SKM-1 treated with dmso at 0.1 percent for 144 hours (cell line): ENCODE measurements around the gene SLC4A2.

Experiments
- DNase-seq: peaks from one replicate; lab custom pipeline; 2025; ENCODE audit not compliant: unreplicated experiment; lab: John Stamatoyannopoulos, UW

The SLC4A2 gene

GRCh38 chr7:151125470-151125845, 66.1 kb downstream of the SLC4A2 start:
- no peak for DNase-seq

DNA sequence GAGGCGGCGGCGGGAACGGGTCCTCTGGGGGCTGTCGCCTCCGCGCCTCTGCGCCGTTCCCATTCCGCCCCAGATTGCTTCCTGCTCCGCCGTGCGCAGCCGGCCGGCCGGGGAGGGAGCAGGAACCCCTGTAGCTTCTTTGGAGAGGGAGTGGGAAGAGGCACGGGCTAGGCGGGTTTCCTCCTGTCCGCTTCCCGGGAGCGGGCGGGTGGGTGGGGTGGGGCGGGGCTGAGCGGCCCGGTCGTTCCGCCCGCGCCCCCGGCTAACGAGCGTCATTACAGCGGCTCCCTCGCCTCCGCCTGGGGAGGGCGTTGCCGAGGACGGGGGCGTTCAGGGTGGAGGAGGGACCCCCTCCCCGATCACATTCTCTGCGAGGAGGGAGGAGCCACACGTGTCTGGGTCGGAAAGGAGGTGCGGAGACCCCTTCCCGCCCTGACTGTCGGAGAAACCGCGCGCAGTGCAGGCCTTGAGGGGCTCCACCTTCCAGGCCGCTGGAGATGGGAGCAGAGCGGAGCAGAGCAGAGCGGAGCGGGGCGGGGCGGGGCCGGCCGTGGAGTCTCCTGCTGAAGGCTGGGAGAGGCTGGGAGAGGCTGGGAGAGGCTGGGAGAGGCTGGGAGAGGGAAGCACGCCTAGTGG, 66.6 kb downstream of the SLC4A2 start:
- DNase-seq, result no peak
